T-helper 9 cell (primary cell): ENCODE results near the gene PRMT3.
"Not testable (repeated sequence)": the region's sequence is repeated elsewhere in the genome, so short reads cannot be mapped to it uniquely, and the experiment has no call there.

Experiments
- DNase-seq: peaks from one replicate; pipeline ENCODE4 v3.0.0-alpha.2; 2020
- total RNA-seq, 2 donors: gene quantifications; one replicate each; lab custom pipeline; 2026; lab: John Stamatoyannopoulos, UW

Gene PRMT3
- total RNA-seq, result 22.9 to 25.9 reads per million in 2 donors

DNA sequence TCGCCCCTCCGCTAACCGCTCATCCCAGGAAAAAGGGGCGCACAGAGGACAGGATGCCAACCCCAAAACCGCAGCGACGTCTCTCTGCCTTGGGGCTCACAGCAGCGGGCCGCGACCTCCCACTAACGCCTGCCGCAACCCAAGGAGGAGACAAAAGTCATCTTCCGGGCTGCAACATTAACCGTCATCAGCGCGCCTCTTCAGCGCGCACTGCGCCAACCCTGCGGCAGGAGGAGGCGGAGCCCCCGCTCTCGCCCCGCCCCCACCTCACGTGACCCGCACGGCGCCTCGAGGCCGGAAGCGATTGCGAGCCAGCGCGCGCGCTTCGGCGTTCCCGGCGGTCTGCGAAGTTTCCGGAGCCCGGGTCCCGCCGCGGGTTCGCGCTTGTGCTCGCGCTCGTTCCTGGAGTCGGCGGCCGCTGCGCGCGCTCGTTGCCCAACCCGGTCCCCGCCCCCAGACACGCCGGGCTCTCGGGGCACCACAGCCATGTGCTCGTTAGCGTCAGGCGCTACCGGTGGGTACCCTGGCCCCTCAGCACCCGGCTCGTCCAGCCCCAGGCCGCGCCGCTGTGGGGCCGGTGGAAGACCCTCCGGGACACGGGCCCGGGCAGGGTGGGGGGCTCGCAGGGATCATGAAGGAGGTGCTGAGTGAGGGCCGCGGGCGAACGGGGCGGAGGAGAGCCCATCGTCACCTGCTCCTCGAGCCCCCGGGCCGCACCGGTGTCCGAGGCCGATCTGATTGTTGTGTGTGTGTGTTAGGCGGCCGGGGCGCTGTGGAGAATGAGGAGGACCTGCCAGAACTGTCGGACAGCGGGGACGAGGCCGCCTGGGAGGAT is at the start of gene PRMT3:
Gene PRMT3, plus strand, starts transcription at position 456 of the 835 bp plus-strand sequence. Its CDS starts 31 bp downstream, at position 487.
- DNase-seq, result peak; percentile 98

GRCh38 chr11:20342347-20343141 is 45.0 kb upstream of the PRMT3 start:
- DNase-seq, result no peak

DNA sequence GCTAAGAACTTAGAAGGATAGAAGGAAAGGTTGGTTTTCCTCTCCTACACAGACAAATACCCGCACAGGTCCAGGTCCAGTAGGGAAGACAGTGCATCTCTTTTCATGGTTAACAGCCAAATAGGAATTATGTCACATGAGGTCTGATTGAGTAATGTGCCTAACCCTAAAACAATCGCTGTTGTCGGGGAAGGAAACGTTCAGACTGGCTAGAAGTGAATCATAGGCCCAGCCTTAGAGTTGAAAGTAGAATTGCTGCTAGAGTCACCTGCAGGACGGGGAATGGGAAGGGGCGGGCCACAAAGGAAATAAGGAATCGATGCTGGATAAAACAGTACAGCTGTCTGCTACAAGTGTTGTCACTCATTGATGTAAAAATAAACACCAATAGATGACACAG is 36.4 kb upstream of the PRMT3 start:
- DNase-seq, result no peak

DNA sequence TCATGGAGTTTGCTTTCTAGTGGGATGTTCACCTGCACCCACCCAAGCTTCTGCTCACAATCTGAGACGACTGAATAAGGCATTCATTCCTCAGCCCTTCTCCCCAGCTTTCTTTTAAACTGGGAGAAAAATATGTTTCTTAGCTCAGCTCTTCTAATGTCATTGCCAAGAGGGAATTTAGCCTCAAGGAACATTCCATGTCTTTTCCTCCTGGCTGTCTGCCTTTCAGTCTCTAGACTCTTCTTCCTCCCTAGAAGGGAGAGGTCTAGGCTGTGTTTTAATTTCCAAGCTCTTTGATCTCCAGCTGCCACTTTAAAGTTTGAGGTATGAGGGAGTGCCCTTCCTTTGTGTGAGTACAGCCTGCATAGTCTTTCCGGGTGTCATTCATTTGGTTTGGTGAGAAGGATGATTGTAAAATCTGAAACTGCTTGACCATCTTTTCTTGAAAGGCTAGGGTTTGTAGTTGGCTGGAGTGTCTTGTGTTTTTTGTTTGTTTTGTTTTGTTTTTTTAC is 35.7 kb upstream of the PRMT3 start:
- no peak for DNase-seq

GRCh38 chr11:20353829-20354434 is 33.6 kb upstream of the PRMT3 start:
- peak; percentile 8 for DNase-seq

GRCh38 chr11:20355221-20356219 is 32.0 kb upstream of the PRMT3 start:
- DNase-seq, result peak; percentile 17

DNA sequence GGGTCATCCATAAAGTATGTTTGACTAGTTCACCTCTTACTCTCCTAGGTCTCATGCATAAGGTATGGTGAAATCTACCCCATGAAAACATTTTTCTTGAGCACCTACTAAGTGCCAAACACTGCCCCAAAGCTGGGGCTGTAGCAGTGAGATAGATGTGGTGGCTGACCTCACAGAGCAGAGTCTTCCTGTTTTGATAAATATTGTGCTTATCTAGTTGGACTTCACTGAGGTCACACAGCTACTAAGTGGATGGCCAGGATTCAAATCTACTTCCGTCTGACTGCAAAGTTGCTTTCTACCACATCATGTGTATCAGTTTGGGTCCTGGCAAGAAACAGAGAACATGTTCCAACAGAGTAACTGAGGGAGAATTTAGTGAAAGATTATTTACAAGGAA is 30.4 kb upstream of the PRMT3 start:
- DNase-seq, result no peak

DNA sequence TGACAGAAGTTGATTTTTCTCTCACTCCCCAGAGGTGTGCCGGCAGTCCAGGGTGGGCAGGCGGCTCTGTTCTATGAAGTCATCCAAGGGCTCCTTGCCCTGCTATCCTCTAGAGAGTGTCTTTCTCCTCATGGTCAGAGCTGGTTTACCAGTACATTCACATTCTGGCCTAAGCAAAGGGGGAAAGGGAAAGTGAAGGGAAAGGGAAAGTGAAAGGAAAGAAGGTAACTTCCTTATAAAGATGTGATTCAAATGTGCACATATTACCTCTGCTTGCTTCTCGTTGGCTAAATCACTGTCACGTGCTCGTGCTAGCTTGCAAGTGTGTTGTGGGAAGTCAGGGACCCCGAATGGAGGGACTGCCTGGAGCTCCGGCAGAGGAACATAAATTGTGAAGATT is 26.9 kb upstream of the PRMT3 start:
- DNase-seq, result no peak

DNA sequence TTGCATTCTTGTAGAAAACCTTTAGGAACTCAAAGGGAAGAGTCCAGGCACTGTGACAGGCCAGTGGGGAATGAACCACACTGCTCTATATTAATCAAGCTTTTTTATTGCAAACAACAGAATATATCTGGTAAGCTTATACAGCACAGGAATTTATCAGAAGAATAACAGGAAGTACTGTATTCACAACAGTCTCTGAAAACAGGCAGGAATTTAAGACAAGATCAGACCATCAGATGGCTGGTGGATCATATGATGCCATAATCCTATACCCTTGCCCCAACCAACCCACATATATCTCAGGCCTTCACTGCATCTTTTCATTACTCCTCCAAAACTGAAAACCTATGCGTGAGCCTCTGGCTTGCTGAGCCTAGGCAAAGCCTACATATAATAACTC is 25.0 kb upstream of the PRMT3 start:
- no peak for DNase-seq

DNA sequence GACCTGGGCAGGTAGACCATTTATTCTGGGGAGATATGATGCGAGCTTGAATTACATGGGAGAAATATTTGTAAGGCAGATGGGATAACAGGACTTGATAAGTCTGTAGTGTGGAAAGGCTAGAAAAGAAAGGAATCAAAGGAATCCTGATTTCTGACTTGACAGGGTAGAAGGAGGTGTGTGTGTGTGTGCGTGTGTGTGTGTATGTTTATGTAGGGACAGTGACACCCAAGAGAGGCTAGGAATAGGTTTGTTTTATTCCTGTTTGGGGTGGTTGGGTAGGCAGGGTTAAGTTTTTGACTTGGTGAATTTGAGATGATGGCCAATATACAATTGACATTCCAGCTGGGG is 24.4 kb upstream of the PRMT3 start:
- DNase-seq, result no peak

GRCh38 chr11:20363500-20364340 is 23.8 kb upstream of the PRMT3 start, which contains the start of gene HTATIP2:
Gene HTATIP2, plus strand, starts transcription at chr11:20363714. Its CDS starts 524 bp downstream, at chr11:20364238.
- peak; percentile 64 for DNase-seq

GRCh38 chr11:20364341-20364792 is 23.1 kb upstream of the PRMT3 start:
- DNase-seq, result no peak

DNA sequence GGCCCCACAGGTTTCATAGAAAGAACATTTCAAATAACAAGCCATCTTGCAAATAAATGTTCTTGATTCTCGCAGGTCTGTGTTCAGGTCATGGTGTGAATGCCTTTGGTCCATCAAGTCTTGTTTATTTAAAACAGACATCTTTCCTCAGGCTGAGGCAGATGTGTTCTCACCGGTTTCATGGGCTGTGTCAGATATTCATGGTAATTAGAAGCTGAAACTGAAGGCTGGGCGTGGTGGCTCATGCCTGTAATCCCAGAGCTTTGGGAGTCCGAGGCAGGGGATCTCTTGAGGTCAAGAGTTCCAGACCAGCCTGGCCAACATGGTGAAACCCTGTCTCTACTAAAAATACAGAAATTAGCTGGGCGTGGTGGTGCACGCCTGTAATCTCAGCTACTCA is 22.1 kb upstream of the PRMT3 start:
- DNase-seq, result not testable (repeated sequence)

- no peak for DNase-seq
These were observed 20.1 kb upstream of the PRMT3 start for GRCh38 chr11:20367313-20367948.

- no peak for DNase-seq
These were observed 19.1 kb upstream of the PRMT3 start for GRCh38 chr11:20368438-20368837.

- DNase-seq, result no peak
These were observed 17.7 kb upstream of the PRMT3 start for GRCh38 chr11:20369826-20370225.

GRCh38 chr11:20372081-20372626 is 15.4 kb upstream of the PRMT3 start:
- DNase-seq, result no peak

GRCh38 chr11:20373147-20373546 is 14.4 kb upstream of the PRMT3 start:
- no peak for DNase-seq

DNA sequence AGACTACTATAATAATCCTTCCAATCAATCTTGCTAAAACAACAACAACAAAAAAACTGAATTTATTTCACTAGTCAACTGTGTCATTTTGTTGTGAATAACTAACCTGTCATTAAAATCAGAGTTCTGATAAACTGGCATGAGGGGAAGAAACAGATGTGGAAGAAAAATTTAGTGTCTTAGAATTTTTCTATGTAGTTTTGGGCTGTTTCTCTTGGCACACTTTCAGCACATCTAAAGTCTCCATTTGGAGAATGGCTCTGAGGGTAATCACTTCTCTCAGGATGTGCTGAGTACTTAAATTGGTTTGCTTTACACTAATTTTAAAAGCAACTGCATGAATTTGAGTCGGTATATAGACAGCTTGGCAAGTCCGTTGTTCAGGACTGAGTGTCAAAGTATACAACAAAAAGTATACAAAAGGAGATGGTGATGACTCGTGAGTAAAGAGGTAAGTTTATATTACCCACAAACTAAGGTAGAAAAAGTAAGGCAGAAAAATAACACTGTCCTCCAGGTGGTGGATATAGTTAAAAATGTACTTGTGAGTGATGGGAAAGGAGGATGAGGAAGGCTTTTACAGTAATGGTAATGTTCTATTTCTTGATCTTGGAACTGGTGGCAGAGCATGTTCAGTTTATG is 13.8 kb upstream of the PRMT3 start:
- no peak for DNase-seq
